BE2C (cell line): ENCODE measurements around the gene ARSB.
A peak's percentile ranks its signal among the peaks of the same experiment; 100 is the strongest.

ENCODE experiments used
- DNase-seq: peaks from one replicate; pipeline ENCODE4 v3.0.0-alpha.2; 2020
- H3K27me3 ChIP-seq: fragments of 250-450 bp; sonication (Bioruptor Pico); 2 replicates; pipeline ENCODE4 v1.5.1; 2020; ENCODE audit warnings: mild to moderate bottlenecking
- H3K36me3 ChIP-seq: fragments of 250-450 bp; sonication (Bioruptor Pico); 2 replicates; pipeline ENCODE4 v1.5.1; 2020; ENCODE audit warnings: mild to moderate bottlenecking
- H3K4me1 ChIP-seq: fragments of 250-450 bp; sonication (Bioruptor Pico); 2 replicates; pipeline ENCODE4 v1.5.1; 2020
- H3K4me3 ChIP-seq: 2 replicates; pipeline ENCODE4 v1.5.1; 2011; ENCODE audit warnings: low read depth, low read length
- H3K9me3 ChIP-seq: fragments of 250-450 bp; sonication (Bioruptor Pico); 2 replicates; pipeline ENCODE4 v1.5.1; 2020
- CTCF ChIP-seq: IDR thresholded peaks from 2 replicates; pipeline ENCODE4 v1.5.1; 2012; ENCODE audit warnings: mild to moderate bottlenecking, low read depth, low read length

Gene ARSB

GRCh38 chr5:78821536-78822021 is 163.5 kb downstream of the ARSB start:
- H3K9me3 ChIP-seq = no peaks in the 10 kb centered on the region
- TF ChIP-seq CTCF = no peak
- no peaks in the 10 kb centered on the region for H3K36me3 ChIP-seq
- no peak for DNase-seq
- H3K27me3 ChIP-seq = no peaks in the 10 kb centered on the region
- no peaks in the 10 kb centered on the region for H3K4me1 ChIP-seq
- H3K4me3 ChIP-seq = no peak overlapping the region

- peak; percentile 10; the same call in 1 of the 2 replicates for TF ChIP-seq CTCF
- no peaks in the 10 kb centered on the region for H3K27me3 ChIP-seq
- no peaks in the 10 kb centered on the region for H3K36me3 ChIP-seq
- no peak overlapping the region for H3K4me3 ChIP-seq
- DNase-seq = no peak
- no peaks in the 10 kb centered on the region for H3K4me1 ChIP-seq
- no peaks in the 10 kb centered on the region for H3K9me3 ChIP-seq
These were observed 165.4 kb downstream of the ARSB start for GRCh38 chr5:78819707-78820106.

GRCh38 chr5:78819166-78819565 is 165.9 kb downstream of the ARSB start:
- Histone ChIP-seq H3K4me3 (no peak overlapping the region), H3K36me3 (no peaks in the 10 kb centered on the region), H3K9me3 (no peaks in the 10 kb centered on the region), H3K27me3 (no peaks in the 10 kb centered on the region), H3K4me1 (no peaks in the 10 kb centered on the region)
- TF ChIP-seq CTCF = no peak
- no peak for DNase-seq

- H3K4me3 ChIP-seq = no peak overlapping the region
- no peak for TF ChIP-seq CTCF
- no peak for DNase-seq
- no peaks in the 10 kb centered on the region for H3K27me3 ChIP-seq
- no peaks in the 10 kb centered on the region for H3K9me3 ChIP-seq
- H3K4me1 ChIP-seq = peaks cover 3% of the 10 kb centered on the region
- H3K36me3 ChIP-seq = no peaks in the 10 kb centered on the region
These were observed 168.9 kb downstream of the ARSB start for GRCh38 chr5:78816143-78816765.

- no peak for TF ChIP-seq CTCF
- DNase-seq = no peak
- H3K36me3 ChIP-seq = no peaks in the 10 kb centered on the region
These were observed 171.1 kb downstream of the ARSB start for GRCh38 chr5:78813906-78814530.

GRCh38 chr5:78813286-78813685 is 171.8 kb downstream of the ARSB start:
- no peak for DNase-seq
- TF ChIP-seq CTCF = no peak
- Histone ChIP-seq H3K9me3 (no peaks in the 10 kb centered on the region), H3K4me1 (peaks cover 25% of the 10 kb centered on the region), H3K36me3 (no peaks in the 10 kb centered on the region), H3K27me3 (no peaks in the 10 kb centered on the region), H3K4me3 (no peak overlapping the region)

More at GRCh38 chr5:78813906-78814530, 171.1 kb downstream of the ARSB start:
- H3K9me3 ChIP-seq = no peaks in the 10 kb centered on the region
- H3K27me3 ChIP-seq = no peaks in the 10 kb centered on the region
- peaks cover 17% of the 10 kb centered on the region for H3K4me1 ChIP-seq
- H3K4me3 ChIP-seq = no peak overlapping the region
